ENCODE measurements around the gene MTG2.

Gene MTG2

DNA sequence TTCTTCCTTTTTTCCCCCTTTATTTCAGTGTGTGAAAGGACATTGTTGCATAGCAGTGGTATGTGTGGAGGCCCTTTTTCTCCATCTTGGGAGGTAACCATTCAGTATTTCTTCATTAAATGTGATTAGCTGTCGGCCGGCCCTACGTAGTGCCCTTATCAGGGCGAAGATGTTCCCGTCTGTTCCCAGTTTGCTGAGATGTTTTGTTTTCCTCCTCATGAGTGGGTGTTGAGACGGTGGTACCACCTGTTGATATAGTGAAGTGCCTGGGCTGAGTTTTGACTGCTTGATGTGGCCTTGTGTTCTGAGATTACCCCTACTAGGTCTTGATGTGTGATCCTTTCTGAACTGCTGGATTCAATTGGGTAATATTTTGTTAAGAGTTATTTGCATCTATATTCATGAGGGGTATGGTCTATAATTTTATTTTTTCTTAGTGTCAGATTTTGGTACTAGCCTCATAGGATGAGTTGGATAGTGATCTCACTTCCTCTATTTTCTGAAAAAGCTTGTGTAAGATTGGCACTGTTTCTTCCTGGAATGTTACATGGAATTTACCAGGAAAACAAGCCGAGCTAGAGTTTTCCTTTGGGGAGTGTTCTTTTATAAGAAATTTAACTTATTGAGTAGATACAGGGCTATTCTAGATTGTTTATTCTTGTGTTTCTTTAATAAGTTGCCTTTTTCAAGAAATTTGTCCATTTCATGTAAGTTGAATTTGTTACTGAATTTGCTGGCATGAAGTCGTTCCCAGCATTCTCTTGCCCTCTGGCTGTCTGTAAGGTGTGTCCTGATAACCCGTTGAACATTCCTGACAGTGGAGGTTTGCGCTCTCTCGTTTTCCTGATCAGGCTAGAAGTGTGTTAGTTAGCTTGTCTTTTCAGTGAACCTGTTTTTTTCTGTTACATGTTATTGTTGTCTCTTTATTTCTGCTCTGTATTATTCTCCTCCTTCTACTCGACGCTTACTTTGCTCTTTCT lies 4.3 kb downstream of the MTG2 start:
- no peak for DNase-seq

DNA sequence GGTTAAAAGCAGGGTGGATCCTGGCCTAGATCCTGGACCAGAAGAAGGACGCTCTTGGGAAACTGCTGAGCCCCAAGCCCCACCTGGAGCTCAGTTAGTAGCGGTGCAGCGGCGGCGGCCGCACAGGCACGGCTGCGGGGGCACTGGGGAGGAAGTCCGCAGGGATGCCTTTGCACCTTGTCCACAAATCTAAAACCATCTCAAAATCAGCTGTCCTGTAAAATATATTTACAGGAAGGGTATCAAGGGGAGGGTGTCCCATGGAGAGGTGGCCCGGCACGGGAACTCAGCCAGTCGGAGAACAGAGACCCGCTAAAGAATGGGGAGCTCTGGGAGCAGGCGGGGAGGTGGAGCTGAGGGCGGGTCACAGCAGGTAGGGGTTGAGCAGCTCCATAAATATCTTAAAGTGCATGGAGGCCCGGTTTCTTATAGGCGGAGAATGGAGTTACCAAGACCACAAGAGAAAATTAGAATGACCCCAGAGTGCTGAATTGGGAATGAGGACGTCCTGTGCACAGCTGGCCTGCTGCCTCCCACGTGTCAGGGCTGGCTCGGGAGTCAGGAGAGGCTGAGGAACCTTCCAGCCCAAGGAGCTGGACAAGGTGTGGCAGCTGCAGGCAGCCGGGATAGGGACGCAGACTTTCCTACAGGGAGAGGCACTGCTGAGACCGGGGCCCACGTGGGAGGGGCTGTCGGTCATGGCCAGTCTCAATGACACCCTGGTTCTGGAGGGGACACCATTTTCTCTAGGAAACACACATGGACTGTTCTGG lies 8.0 kb downstream of the MTG2 start:
- no peak for DNase-seq

DNA sequence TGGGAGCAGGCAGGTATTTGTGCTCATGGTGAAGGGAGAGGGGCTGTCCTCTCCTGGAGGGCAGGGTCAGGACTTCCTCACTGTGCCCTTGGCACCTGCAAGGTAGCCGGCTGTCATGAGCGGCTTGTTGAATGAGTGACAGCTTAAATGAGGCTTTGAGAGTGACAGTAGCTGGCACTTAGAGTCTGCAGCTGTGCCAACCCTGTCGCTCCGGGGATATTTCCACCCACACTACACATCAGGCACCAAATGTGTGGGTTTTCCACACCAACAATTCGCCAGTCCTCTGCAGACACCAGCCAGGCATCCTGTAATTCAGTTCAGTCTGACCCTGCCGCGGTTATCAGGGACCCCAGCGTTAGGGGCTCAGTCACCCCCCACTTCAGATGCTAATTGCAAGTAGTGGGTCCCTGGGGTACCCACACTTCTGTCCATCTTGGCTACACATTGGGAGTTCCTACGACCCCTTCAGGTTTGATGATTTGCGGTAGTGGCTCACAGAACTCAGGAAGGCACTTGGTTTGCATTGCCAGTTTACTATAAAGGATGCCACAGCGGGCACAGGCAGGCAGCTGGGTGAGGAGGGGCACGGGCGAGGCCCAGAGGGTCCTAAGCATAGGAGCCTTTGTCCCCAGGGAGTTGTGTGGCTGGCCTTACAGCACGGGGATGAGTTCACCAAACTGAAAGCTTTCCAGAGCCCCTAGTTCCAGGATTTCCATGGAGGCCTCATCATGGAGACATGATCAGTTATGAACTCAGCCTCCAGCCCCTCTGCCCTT lies 9.1 kb downstream of the MTG2 start:
- no peak for DNase-seq

- DNase-seq: no peak
Observed at GRCh38 chr20:62192635-62193034, 9.8 kb downstream of the MTG2 start.

- DNase-seq: no peak
Observed at GRCh38 chr20:62193079-62194025, 10.5 kb downstream of the MTG2 start.

DNA sequence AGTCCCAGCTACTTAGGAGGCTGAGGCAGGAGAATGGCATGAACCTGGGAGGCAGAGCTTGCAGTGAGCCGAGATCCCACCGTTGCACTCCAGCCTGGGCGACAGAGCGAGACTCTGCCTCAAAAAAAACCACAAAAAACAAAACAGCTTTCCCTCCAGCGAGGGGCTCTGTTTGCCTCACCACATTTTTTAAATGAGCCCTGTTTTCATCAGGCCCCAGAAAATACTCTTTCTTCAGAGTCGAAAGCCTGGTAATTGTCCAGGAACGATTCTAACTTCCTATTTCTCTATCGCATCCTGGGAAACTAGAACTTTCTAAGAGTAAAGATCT lies 12.2 kb downstream of the MTG2 start:
- no peak for DNase-seq

GRCh38 chr20:62195736-62196135 lies 12.9 kb downstream of the MTG2 start:
- no peak for DNase-seq

GRCh38 chr20:62196286-62196685 lies 13.5 kb downstream of the MTG2 start:
- DNase-seq: no peak

DNA sequence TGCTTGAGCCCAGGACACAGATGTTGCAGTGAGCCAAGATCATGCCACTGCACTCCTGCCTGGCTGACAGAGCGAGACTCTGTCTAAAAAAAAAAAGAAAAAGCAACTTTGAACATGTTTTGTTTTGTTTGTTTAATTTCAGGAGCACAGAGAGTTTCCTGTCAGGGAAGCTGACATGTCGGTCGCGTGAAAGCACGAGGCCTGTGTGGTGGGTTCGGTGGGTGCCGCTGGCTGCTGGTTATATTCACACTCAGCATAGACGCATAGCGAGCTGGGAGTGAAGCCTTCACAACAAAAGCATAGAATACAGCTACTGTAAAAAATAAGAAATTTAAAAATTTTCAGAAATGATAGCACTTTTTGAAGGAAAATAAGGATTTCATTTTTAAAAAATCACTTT lies 14.5 kb downstream of the MTG2 start:
- no peak for DNase-seq

- no peak for DNase-seq
Observed at GRCh38 chr20:62197801-62198200, 15.0 kb downstream of the MTG2 start.

DNA sequence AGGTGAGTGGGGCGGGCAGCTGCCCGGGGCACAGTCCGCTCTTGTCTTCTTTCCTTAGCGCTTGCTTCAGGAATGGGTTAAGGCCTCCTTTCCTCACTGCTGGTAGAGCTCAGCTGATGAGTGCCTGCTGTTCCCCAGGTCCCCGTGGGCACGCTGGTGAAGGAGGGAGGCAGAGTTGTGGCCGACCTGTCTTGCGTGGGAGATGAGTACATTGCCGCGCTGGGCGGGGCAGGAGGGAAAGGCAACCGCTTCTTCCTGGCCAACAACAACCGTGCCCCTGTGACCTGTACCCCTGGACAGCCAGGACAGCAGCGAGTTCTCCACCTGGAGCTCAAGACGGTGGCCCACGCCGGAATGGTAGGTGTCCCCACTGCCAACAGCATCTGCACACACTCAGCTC lies 15.7 kb downstream of the MTG2 start:
- DNase-seq: no peak

DNA sequence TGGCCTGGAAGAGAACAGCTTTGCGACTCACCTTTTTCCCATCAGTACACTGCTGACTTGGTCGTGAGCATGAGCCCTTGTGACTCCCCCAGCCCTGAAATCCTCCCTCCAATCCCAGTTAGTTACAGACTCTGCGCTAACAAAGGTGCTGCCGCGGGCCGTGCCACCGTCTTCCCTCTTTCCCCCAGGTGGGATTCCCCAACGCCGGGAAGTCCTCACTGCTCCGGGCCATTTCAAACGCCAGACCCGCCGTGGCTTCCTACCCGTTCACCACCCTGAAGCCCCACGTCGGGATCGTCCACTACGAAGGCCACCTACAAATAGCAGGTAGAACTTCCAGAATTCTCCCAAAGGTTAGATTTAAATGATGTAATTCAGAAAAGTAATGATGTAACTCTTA lies 16.1 kb downstream of the MTG2 start:
- DNase-seq: no peak

DNA sequence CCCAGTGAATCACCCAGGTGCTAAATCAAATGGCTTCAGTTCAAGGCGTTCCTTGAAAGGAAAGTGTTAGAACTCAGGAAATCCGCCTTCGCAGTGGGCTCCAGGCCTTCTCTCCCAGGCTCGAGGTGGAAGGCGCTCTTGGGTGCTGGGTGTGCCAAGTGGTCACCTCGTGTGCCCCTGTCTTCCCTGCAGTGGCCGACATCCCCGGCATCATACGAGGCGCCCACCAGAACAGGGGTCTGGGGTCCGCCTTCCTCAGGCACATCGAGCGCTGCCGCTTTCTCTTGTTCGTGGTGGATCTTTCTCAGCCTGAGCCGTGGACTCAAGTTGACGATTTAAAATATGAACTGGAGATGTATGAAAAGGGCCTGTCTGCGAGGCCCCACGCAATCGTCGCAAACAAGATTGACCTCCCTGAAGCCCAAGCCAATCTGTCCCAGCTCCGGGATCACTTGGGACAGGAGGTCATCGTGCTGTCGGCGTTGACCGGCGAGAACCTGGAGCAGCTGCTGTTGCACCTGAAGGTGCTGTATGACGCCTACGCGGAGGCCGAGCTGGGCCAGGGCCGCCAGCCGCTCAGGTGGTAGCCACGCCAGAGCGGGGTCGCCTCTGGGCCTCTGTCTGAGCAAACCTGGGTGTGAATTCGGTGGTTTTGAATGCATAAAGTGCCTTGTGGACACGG lies 17.8 kb downstream of the MTG2 start:
- DNase-seq: no peak

GRCh38 chr20:62201173-62202082 lies 18.6 kb downstream of the MTG2 start:
- no peak for DNase-seq

DNA sequence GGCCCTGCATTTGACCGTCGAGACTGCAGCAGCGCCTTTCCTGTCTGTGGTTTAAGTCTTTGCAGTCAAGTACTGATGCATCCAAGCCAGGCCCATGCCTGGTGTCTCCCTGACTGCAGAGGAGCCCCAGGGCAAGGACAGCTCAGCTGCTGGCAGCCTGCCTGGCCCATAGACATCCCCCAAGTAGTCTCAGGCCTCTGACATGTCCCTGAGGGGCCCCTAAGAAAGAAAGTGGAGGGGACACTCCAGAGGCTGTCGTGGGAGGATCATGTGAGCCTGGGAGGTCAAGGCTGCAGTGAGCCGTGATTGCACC lies 19.2 kb downstream of the MTG2 start:
- DNase-seq: no peak

GRCh38 chr20:62202676-62203377 lies 20.0 kb downstream of the MTG2 start:
- DNase-seq: no peak

- DNase-seq: no peak
Observed at GRCh38 chr20:62203378-62204030, 20.7 kb downstream of the MTG2 start.

DNA sequence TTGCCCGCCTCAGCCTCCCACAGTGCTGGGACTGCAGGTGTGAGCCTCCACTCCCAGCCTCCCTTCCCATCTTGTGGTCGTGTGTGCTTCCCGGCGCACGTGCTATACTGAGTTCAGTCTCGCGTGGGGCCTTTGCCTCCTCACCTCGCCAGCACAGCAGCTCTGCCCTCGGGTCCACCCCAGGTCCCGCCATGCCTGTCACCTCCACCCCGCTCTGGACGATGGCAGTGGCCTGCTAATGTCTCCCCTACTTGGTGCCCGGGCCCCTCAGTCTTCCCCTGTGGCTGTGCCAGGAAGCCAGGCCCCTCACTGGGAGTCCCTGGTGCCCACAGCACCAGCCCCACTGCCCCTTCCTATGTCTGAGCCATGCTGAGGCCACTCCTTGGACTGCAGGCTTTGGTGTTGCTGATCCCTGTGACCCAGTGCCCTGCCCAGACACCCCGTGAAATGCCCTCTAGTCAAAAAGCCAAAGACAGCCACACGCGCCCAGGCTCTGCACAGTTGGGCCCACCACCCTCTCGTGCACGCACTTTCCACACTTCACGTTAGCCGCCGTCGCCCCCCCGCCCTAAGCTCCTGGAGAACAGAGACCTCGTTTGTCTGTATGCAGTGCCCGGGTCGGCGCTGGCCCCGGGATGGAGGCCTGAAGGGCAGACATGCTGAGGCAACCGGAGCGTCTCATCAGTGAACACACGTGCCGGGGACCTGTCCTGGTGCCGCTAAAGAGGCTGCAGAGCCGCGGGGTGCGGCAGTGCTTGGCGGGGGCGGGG lies 23.0 kb downstream of the MTG2 start:
- DNase-seq: no peak

DNA sequence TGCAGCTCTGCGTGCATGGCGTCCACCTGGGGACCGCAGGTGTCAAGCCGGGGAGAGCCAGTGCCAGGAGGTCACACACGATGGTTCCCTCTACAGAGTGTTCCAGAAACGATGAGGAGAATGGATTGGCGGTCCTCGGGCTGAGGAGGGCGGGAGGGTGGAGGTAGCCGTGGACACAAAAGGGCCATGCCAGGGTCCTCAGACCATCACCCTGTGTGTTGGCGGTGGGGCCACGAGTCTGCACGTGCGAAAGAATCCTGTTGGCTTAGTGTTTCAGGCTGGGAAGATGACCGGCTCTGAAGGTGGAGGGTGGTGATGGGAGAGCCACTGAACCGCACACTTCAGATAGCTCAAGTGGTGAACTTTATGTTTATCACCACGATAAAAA lies 23.6 kb downstream of the MTG2 start:
- no peak for DNase-seq
